GM21529 (cell line): ENCODE results near the gene IFT43.

Source experiments
- ATAC-seq: cut with Tn5 transposase; IDR thresholded peaks from one replicate; pipeline ENCODE4 v1.9.1; 2021; ENCODE audit not compliant: unreplicated experiment

Gene IFT43

DNA sequence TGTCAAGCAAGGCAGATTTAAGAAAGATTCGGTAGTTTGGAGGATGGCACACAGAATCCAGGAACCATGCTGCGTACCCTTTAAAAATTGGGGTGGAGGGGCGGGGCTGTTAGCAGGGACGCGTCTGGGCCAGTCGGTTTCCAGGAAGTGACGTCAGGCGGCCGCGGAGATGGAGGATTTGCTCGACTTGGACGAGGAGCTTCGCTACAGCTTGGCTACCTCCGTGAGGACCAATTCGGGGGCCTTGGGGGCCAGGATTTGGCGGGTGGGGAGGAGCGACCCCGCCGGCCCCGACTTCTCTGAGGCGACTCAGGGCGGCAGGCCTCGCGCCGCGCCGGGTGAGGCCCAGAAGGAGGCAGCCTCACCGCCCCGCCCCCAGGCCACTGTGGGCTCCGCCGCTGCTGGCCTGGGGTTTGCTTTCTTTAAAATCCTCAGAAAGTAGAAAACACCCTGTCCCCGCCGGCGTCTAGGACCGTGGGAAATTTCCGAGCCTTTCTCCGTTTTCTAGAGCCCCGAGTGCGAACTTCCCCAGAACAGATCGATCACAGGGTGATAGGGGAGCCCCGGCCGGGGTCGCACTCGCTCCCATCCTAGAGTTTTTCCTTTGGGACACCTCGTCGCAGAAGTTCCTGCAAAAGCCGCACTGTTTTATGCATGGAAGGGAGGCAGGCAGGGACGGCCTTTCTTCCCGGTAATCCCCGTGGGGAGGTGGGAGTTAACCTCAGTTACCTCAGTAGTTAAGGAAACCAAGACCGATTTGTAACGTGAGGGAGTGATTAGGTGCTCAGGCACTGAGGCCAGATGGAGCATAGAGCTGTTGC is at the start of gene IFT43:
IFT43 (plus strand) TSS at position 146 of the 821 bp plus-strand sequence; CDS start at position 170, 24 bp downstream.
- peak; percentile 68 for ATAC-seq

DNA sequence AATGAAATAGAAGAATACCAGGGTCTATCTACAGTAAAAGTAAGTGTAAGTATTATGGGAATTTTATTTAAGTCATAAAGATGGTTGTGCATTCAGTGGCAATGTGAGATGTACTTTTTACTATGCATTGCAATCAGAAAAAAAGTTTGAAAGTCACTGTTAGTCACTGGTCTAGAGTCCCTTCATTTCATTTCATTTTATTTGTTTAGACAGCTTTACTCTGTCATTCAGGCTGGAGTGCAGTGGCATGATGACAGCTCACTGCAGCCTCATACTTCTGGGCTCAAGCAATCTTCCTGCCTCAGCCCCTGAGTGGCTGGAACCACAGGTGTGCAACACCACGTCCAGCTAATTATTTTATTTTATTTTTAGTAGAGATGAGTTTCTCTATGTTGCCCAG is 46.4 kb upstream of the IFT43 start:
- ATAC-seq, result no peak

DNA sequence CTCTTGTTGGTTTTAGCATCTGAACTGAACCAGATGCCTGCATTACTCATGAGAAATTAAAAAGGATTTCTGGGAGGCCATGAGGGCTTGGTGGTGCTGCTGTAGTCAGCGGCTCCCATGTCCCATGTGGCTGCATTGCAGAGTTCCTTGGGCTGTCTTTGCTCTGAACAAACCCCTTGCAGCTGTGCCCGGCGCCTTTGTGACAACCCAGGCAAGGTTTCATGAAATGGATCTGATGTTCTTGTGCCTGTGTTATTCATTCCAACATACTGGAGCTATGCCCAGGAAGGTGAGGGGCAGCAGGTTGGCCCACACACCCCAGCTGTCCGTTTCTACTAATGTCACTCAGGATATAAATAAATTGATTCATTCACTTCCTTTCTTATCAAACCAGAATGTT is 44.5 kb upstream of the IFT43 start:
- ATAC-seq, result no peak

DNA sequence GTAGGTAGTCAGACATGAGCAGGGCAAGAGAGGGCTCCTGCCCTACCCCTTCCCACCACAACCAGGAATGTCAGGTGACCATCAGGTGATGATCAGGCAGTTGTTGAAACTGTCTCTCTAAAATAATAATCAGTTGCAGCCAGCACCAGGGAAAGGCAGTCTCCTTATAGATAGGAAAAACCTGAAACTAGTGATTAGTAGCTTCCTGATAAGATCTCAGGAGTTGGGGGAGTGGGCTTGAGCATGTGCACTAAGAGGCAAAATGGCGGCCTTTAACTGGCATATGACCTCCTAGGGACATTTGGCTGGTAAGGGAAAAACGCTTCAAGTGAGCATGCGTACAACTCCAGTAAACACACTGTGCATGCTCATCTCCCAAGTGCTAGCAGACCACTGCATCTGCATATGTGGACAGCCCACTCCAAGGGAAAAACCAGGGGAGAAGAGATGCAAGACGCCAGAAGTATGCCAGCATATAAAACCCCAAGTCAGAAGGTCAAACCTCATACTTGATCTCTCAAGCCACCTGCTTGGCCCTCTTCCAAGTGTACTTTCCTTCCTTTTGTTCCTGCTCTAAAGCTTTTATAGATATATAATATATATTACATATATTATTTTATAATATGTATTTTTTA is 40.8 kb upstream of the IFT43 start:
- no peak for ATAC-seq

DNA sequence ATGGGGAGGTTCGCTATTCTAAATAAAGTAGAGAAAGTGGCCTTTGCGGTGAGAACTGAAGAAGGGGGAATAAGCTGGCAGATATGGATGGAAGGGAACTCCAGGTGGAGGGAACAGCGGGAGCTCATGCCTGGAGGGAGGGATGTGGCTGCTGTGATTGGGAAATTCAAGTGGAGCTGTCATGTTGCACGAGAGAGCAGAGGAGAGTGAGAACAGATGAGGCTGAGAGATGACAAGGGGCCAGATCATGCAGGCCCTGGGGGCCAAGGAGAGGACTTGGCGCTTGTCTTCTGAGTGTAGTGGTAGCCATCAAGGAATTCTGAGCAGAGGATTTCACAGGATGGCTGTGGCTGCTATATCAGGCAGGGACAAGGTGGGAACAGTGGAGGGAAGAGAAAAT is 38.8 kb upstream of the IFT43 start:
- no peak for ATAC-seq

DNA sequence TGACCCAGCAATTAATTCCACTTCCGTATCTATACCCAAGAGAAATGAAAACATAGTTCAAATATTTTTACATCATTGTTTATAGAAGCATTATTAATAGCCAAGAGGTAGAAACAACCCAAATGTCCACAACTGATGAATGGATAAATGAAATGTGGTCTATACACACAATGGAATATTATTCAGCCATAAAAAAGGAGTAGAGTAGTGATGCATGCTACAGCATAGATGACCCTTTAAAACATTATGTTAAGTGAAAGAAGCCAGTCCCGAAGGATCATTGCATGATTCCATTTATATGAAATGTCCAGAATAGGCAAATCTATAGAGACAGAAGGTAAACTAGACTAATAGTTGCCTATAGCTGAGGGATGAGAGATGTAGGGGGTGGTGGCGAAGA is 33.1 kb upstream of the IFT43 start:
- no peak for ATAC-seq

DNA sequence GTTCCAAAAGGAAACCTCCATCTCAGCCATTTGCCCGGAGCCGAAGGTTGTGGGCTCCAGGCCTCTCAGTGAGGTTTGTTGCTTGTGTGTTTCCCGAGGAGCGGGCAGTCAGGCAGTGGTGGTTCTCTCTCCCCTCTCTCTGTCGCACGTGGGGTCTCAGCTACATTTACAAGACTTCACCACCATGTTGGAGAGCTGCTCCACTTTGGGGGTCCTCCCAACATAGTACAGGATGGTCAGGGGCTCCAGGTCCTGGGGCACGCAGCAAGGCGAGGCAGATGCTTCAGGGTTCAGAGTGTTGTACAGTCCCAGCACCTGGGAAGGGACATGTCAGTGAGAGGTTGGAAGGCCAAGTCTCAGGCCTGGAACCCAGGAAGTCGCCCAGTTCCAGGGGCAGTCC is 26.5 kb upstream of the IFT43 start:
- no peak for ATAC-seq

DNA sequence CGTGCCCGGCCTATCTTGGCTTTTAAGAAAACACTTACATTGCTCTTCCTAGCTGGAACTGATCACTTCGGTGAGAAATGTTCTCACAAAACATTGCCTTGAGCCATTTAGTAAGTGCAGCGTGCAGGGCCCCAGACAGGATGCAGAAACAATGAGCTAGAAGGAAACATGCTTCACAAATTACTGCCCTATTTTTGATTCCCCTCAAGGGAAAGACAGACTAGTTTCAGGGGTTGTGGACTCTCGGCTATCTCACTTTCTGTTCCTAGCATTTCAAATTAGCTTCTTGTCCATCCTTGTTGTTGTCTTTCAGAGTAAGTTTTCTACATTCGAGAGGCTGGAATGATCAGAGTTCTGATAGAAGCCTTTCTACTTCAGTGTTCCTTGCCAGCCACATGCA is 25.3 kb upstream of the IFT43 start:
- peak; percentile 78 for ATAC-seq

DNA sequence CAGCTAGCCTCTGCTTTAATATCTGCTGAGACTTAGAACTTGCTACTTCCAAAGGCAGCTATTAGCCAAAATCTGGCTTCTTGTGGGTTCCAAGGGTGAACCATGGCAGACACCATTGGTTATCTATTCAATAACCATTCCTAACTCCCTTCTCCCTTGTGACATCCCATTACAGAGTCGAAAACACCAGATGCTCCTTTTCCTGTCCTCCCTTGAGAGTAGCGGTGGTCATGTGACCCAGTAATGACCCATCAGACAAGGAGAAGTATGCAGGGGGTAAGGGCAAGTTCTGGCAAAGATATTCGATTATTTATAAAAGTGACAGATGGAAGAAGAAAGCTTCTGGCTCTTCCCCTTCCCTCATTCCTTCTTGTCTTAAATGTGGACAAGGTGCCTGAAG is 23.9 kb upstream of the IFT43 start:
- ATAC-seq, result no peak

DNA sequence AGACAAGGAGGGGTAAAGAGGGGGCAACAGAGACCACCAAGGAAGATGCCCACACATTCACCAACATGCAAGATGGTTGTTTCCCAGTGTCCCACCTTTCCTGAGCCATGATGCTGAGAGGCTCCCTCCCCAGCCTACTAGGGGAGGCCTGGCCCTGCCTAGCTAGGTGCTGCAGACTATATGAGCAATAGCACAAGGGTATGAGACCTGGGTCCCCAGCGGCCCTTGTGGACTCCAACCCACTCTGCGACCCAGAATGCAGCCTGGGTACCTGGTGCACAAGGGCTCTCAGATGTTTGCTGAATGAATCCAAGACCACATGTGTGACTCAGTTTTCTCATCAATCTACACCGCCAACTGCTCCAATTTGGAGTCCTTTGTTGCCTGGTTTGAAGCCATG is 17.7 kb upstream of the IFT43 start:
- ATAC-seq, result no peak

DNA sequence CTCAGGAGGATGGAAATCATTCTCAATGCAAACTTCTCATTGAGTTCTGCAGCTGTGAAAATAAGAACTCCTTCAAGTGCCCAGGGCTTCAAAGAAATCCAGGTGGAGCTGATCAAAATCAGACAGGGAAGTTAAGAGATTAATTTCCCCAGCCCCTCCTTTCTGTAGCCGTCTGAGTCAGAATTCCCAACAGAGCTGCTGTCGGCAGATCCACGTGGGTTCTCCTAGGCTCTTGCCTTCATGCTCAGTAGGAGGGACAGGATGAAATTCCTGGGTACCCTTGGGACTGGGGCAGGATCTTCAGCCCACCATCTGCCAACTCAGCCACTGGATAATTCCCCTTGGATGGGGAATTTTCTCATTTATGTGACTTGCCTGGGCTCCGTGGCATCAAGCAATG is 17.1 kb upstream of the IFT43 start:
- no peak for ATAC-seq

DNA sequence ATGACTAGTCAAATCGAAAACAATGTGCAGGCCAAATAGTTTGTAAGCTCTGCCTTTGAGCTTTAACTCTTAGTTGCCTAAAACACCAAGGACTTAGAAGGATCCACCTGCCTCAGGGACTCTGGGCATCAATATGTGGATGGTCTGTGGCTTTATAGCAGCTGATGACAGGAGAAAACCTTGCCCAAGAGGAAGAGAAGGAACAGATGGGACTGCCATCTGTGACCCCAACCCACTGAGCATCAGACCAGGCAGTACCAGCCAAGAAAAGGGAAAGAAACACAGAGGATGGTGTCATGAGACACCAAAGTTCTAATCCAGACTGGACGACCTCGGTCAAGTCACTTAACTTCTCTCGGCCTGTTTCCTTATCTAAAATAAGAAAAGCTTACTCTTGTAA is 16.4 kb upstream of the IFT43 start:
- no peak for ATAC-seq

DNA sequence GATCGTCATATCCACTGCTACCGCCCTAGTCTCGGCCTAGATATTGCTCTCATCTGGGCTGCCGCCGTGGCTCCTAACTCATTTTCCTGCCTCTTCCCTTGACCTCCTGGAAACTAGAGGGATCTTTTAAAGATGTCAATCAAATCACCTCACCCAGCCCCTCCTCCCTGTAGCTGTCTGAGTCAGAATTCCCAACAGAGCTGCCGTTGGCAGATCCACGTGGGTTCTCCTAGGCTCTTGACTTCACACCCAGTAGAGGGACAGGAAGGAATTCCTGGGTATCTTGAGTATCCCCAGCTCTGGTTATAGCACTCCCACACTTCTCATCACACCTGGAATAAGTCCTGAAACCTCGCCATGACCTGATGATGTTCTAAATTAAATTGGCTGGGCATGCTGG is 15.7 kb upstream of the IFT43 start:
- ATAC-seq, result no peak

DNA sequence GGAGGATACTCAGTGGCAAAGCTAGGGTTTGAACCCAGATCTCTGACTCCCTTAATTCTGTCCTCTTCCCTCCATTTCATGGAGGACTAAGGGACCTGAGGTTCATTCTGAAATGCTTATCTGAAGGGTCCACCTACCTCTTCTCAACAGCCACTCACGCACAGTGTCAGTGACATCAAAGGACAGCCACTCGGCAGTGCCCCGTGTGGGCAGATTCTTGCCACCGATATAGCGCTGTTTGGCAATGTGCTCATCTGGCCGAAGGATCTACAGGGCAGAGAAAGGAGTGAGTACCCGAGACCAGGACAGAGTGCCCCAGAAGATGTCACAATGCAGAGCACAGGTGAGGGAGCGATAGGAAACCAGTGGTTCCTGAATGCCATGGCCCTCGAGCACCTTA is 14.6 kb upstream of the IFT43 start:
- ATAC-seq, result no peak

DNA sequence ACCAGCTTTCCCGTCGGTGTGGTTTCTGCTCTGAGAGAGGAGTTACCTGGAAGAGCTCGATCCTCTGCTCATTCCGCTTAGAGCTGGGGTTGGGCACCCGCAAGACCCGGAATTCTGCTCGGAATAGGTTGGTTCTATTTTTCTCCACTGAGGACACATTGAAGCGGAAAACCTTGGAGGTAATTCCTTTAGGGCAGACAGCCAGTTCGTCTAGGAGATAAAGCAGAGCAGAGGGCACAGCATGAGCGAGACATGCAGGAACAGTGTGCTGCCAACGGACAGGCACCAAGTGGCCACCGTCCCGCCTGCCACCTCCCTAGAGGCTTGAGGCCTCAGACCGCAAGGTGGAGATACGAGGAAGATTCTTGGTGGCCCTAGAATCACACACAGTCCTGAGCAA is 14.1 kb upstream of the IFT43 start:
- no peak for ATAC-seq

DNA sequence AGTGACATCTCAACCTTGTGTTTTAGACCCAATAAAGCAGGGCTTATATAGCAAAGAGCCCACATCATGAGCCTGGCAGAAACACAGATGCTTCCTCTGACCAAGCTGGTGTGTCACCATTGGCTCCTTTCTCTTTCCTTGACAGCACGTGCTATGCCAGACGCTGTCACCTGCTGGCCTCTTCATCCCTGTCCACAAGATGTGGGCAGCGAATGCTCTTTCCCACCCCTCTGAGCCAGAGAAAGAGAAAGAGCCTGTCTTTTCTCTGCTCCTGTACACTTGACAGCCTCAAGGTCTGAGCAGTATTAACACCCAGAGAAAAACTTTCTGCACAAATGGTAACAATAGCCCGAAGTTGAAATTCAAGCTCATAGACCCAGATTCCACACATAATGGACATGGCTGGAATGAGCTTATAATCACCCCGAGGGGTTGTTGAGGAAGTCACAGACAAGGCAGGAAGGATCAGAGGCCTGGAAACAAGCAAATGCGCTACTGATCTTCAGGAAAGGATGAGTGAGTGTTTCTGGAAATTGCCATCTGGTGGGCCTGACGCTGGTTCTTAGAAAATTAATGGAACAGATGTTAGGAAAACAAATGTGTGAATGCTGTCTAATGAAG is 12.7 kb upstream of the IFT43 start:
- ATAC-seq, result no peak

DNA sequence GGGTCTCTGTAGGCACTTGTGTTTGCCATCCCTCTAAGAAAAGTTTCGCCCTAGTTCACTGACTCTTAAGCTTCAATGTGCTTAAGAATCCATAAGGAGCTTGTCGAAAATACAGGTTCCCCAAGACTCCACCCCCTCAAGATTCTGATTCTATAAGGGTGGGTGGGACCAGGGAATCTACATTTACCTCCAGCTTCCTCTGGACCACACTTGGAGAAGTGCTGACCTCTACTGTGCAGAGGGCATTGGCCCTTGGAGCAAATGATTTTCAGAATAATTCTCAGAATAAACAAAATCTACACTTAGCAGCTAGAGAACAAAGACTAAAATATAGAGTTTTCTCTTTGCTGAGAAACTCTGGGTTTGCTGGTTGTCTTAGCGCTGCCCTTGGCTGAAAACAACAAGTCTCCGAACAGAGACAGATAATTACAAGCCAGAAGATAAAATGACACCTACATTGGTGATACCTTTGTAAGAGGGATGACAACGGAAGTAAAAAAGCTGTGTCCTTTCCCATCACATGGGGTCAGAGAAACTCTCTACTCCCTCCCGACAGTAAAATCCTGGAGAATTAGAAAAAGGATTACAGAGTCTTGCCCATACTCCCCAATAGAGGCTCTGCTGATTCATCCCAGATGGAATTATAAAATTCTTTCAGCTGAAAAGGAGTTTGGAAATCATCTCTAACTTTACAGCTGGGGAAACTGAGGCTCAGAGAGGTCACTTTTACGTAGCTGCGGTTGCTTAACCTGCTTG is 8.6 kb upstream of the IFT43 start:
- no peak for ATAC-seq

DNA sequence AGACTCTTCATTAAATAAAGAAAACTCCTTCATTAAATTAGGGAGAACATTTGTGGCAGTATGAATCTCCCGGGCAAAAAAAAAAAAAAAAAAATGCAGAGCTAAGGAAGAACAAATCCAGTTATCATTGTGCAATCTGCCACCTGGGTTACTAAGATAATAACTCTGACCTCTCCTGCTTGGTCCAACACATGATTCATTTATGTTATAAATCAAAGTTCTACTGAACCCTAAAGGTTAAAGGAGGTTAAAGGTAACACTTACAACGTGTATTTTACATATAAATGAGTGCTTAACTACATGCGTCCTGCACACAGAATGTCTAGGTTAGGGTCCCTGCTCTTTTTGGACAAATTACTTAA is 8.0 kb upstream of the IFT43 start:
- no peak for ATAC-seq

DNA sequence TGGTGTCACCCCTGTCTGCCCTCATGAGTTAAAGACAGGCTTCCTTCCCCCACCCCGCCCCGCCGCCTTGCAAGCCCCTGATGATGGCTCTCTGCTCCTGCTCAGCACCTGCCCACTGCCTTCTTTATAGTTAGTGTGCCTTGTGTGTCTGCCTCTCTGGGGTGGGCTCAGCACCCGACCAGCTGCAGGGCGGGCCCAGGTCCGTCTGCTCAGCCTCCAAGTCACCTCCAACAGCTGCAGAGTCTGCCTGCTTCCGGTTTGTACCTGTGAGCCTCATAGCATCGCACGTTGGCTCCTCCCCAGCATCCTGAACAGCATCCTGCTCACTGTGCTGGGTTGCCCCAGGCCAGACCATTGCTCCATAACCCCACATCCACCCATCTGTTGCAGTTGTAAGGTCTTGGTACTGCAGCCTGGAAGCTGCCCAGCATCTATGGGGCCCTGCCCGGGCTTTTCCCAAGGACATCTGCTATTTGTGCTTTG is 7.3 kb upstream of the IFT43 start:
- ATAC-seq, result no peak

DNA sequence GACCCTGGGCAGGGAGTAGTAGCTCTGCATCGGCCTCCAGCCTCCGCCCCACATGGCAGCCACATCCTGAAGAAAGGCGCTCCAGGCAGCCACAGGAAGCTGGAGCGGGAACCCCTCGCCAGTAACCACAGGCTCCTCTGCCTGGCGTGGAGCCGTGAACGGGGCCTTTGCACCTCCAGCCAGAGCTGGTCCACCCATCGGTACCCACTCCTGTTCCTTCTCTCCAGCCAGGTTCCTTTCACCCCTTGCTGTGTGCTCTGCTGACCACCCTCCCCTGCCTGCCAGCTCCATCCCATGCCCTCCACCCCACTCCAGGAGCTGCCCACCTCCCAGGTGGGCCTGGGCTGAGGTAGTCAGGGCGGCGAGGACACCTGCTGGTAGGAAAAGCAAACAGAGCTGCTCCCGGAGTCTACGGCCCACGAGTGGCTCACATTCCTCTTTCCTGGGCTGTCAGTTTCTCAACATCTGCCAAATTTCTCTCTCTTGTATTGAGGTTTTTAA is 6.4 kb upstream of the IFT43 start:
- no peak for ATAC-seq
